RPMI8226 (cell line): Measurements from ENCODE around the gene SNX18.
"Not testable (repeated sequence)": the region's sequence is repeated elsewhere in the genome, so short reads cannot be mapped to it uniquely, and the experiment has no call there.

Experiments used
- DNase-seq: peaks from one replicate; pipeline ENCODE4 v3.0.0-alpha.2; 2015

Gene SNX18

GRCh38 chr5:54517512-54518145 is at the start of gene SNX18:
Gene SNX18, plus strand, starts transcription at chr5:54517759. Its CDS starts 194 bp downstream, at chr5:54517953.
- DNase-seq, result peak; percentile 98

- peak; percentile 64 for DNase-seq
Observed at GRCh38 chr5:54469622-54470021, 47.9 kb upstream of the SNX18 start.

GRCh38 chr5:54470128-54470527 is 47.4 kb upstream of the SNX18 start:
- no peak for DNase-seq

GRCh38 chr5:54470677-54471076 is 46.9 kb upstream of the SNX18 start:
- no peak for DNase-seq

- no peak for DNase-seq
Observed at GRCh38 chr5:54471398-54471797, 46.2 kb upstream of the SNX18 start.

- DNase-seq, result no peak
Observed at GRCh38 chr5:54476682-54477081, 40.9 kb upstream of the SNX18 start.

GRCh38 chr5:54477941-54478478 is 39.5 kb upstream of the SNX18 start:
- DNase-seq, result no peak

GRCh38 chr5:54480296-54480695 is 37.3 kb upstream of the SNX18 start:
- no peak for DNase-seq

- no peak for DNase-seq
Observed at GRCh38 chr5:54484219-54484894, 33.2 kb upstream of the SNX18 start.

- not testable (repeated sequence) for DNase-seq
Observed at GRCh38 chr5:54485659-54486058, 31.9 kb upstream of the SNX18 start.

GRCh38 chr5:54489648-54489979 is 27.9 kb upstream of the SNX18 start:
- DNase-seq, result not testable (repeated sequence)

GRCh38 chr5:54491326-54491725 is 26.2 kb upstream of the SNX18 start:
- no peak for DNase-seq

- peak; percentile 66 for DNase-seq
Observed at GRCh38 chr5:54492178-54492577, 25.4 kb upstream of the SNX18 start.

- DNase-seq, result no peak
Observed at GRCh38 chr5:54495027-54495426, 22.5 kb upstream of the SNX18 start.

- no peak for DNase-seq
Observed at GRCh38 chr5:54514291-54514690, 3.3 kb upstream of the SNX18 start.

- DNase-seq, result no peak
Observed at GRCh38 chr5:54514841-54515432, 2.6 kb upstream of the SNX18 start.

- no peak for DNase-seq
Observed at GRCh38 chr5:54515634-54516033, 1.9 kb upstream of the SNX18 start.

- DNase-seq, result no peak
Observed at GRCh38 chr5:54516051-54516655, 1.4 kb upstream of the SNX18 start.

GRCh38 chr5:54517174-54517511 is 416 bp upstream of the SNX18 start:
- peak; percentile 17 for DNase-seq

- peak; percentile 75 for DNase-seq
Observed at GRCh38 chr5:54518146-54518817, 723 bp downstream of the SNX18 start.

GRCh38 chr5:54518818-54519508 is 1.4 kb downstream of the SNX18 start:
- DNase-seq, result no peak

- no peak for DNase-seq
Observed at GRCh38 chr5:54519509-54519876, 1.9 kb downstream of the SNX18 start.

- no peak for DNase-seq
Observed at GRCh38 chr5:54520438-54520846, 2.9 kb downstream of the SNX18 start.
